Measurements from ENCODE around the gene ADGRB3.
"Not testable (repeated sequence)": the region's sequence is repeated elsewhere in the genome, so short reads cannot be mapped to it uniquely, and the experiment has no call there.

Gene ADGRB3

GRCh38 chr6:69063401-69063800, 428.3 kb downstream of the ADGRB3 start:
- DNase-seq, result no peak

DNA sequence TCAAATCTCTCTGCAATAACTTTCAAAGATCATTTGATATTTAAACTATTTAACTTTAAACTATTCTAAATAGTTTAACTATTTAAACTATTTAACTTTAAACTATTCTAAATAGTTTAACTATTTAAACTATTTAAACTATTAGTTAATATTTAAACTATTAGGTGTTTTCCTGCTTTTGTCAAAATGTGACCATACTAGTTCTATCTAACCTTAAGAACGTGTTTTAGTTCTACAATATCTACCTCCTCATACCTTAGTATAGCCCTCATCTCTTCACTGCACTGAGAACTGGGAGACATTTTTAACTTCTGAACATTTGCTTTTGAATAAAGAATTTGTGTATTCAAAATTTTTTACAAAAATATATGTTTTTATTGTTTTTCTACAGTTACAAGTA, 429.1 kb downstream of the ADGRB3 start:
- DNase-seq, result no peak

DNA sequence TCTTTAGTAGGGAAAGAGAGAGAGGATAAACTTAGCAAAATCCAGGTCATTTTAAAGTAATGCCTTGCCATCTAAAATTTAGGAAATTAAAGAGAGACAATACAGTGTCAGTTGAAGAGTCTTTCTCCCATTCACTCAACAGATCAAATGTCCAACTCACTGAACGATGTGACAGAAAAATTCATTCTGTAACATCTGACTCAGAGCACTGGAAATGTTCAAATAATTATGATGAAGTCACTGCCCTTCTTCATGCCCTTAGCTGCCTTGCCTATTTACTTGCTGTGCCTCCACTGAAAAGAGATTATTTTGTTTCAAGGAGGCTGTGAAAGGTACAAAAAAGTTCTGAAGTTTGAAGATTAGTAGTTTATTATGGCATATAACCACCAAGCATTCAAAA, 434.8 kb downstream of the ADGRB3 start:
- DNase-seq, result no peak

DNA sequence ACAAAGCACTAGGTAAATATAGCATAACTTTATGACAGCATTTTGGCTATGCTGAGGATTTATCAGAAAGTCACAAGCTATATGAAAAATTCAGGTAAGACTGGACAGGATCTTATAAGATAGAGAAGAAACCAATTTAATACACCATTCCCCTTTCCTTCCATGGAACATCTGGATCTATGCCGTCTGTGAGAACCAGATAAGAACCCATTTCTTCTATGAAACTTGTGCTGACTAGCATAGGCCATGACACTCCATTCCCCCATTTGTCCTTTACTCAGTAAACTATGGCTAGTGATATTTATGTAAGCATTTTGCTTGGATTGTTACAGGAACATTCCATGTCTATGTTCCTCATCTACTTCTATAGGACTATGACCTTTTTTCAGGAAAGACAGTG, 437.7 kb downstream of the ADGRB3 start:
- no peak for DNase-seq

GRCh38 chr6:69084746-69085335, 449.8 kb downstream of the ADGRB3 start:
- DNase-seq, result peak in 1 of 2 experiments; percentile 27

GRCh38 chr6:69086689-69087088, 451.6 kb downstream of the ADGRB3 start:
- DNase-seq, result no peak

GRCh38 chr6:69089539-69089938, 454.5 kb downstream of the ADGRB3 start:
- no peak for DNase-seq

- peak; percentile 27 to 29 for DNase-seq
Observed at GRCh38 chr6:69090132-69090531, 455.1 kb downstream of the ADGRB3 start.

DNA sequence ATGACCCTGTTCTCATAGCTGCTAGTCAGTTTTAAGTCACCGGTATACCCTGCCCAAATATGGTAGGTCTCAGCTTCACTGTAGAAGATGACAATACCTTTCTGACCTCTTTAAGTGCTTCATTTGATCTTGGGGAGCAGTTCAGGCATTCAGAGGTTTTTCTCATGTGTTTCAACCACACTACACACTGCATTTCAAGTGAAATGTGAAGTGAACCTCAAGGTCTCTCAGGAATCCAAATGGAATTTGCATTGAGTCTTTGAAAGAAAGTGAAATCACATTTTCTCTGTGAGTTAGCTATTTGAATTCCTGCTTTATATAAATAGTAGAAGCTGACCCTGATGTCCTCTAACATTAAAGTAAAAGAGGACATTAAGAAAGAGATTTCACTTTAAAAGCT, 461.6 kb downstream of the ADGRB3 start:
- DNase-seq, result no peak

DNA sequence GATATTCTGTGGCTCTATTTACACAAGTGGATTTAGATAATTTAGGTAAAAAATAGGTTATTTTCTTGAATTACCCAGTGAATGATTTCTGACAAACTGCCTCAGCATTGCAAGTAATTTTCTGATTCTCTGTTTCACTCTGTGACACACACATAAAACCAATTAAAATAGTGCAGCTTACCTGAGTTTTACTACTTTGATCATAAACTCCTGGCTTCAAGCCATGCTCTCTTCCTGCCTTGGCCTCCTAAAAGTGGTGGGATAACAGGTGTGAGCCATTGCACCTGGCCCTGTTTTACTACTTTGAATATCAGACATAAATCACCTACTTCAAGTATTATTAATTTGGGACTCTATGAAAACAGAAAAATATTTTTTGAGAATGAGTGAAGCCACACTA, 462.9 kb downstream of the ADGRB3 start:
- DNase-seq, result no peak

GRCh38 chr6:69098910-69099309, 463.8 kb downstream of the ADGRB3 start:
- DNase-seq, result no peak

- no peak for DNase-seq
Observed at GRCh38 chr6:69100772-69101171, 465.7 kb downstream of the ADGRB3 start.

GRCh38 chr6:69102416-69102815, 467.3 kb downstream of the ADGRB3 start:
- no peak for DNase-seq

GRCh38 chr6:69105288-69105687, 470.2 kb downstream of the ADGRB3 start:
- no peak for DNase-seq

DNA sequence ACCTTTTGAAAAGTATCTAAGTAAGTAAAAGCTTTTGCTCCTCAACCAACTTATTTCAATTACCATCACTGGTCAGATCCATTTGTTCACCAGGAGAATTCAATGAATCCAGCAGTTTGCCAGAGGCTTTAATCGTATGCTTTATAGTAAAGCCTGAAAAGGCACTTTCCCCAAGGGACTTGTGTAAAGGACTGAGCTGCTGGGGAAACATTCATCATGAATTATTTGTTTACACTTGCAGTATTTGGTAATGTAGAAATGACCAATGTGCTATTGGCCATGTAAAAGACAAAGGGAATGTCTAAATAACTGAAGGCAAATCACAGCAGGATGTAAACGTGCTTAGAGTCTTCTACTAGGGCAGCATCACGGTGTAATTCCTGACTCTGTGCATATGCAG, 471.4 kb downstream of the ADGRB3 start:
- no peak for DNase-seq

DNA sequence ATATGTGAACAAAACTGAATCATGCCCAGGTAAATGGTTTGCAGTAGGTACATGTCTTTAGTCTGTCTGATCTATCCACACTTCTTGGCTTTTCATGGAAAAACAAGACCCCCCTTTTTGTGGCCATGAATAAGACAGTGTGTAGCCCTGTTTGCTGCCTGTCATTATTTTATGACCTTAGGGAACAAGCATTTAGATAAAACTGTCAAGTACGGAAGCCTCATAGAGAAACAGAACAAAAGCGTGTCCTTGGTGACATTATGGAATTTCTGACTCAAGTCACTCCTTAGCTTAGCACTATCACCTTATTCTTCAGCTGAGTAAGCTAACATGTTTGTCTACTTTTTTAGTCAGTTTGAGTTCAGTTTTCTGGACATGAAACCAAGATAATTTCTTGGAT, 476.2 kb downstream of the ADGRB3 start:
- no peak for DNase-seq

GRCh38 chr6:69116658-69117057, 481.6 kb downstream of the ADGRB3 start:
- no peak for DNase-seq

DNA sequence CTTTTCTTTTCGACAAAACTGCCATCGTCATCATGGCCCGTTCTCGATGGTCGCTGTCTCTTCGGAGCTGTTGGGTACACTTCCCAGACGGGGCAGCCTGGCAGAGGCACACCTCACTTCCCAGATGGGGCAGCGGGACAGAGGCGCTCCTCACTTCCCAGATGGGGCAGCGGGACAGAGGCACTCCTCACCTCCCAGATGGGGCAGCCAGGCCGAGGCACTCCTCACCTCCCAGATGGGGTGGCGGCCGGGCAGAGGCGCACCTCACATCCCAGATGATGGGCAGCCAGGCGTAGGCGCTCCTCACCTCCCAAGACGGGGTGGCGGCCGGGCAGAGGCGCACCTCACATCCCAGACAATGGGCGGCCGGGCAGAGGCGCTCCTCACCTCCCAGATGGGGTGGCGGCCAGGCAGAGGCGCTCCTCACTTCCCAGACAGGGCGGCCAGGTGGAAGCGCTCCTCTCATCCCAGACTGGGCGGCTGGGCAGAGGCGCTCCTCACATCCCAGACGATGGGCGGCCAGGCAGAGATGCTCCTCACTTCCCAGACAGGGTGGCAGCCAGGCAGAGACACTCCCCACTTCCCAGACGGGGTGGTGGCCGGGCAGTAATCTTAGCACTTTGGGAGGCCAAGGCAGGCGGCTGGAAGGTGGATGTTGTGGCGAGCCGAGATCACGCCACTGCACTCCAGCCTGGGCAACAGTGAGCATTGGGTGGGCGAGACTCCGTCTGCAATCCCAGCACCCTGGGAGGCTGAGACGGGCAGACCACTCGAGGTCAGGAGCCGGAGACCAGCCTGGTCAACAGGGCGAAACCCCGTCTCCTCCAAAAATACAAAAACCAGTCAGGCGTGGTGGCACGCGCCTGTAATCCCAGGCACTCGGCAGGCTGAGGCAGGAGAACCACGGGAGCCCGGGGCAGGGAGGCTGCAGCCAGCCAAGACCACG, 486.7 kb downstream of the ADGRB3 start:
- DNase-seq, result not testable (repeated sequence)

DNA sequence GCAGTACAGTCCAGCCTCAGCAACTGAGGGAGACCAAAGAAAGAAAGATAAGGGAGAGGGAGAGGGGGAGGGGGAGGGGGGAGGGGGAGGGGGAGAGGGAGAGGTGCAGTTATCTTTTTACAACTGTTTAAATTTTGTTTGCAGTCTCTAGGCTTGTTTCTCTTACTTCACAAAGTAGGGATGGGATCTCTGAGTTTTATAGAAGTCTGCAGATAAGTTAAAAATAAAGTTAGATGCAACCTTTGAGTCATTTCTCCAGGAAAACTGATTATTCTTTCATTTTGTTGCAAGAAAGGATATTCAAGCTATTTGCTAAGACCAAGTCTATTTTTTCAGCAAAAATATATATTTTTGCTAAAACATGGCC, 487.3 kb downstream of the ADGRB3 start:
- no peak for DNase-seq

GRCh38 chr6:69128411-69128810, 493.3 kb downstream of the ADGRB3 start:
- DNase-seq, result no peak

DNA sequence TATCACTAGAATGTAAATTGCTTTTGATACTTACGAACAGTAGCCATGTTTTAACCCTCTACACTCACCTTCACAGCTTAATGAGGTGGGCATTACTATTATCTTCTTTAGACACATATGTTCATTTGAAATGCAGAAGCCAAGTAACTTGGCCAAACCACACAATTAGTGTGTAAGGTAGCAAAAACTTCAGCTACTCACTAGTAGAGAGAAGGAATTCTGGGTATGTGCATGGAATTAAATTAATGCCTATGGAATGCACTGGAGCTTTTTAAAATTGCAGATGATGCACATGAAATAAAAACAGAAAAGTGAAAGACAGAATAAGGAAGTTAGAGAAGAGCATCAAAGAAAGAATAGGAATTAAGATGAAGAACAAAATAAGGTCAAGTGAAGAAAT, 494.0 kb downstream of the ADGRB3 start:
- no peak for DNase-seq

DNA sequence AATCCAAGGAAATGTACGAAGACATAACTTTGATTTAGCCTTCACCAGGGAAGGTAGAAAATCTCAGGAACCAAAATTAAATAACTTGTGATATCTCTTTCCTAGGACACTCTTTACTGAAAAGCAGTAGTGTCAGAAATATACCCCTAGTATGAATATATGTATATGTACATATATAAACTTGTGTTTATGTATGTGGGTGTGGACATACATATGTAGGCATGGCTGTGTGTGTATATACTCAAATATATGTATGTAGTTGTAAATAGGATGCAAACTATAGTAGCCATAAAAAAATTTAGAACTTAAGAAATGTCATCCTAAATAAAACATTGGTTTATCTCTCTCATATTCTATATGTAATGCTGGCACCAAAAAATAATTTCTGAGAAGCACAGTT, 500.8 kb downstream of the ADGRB3 start:
- DNase-seq, result no peak

DNA sequence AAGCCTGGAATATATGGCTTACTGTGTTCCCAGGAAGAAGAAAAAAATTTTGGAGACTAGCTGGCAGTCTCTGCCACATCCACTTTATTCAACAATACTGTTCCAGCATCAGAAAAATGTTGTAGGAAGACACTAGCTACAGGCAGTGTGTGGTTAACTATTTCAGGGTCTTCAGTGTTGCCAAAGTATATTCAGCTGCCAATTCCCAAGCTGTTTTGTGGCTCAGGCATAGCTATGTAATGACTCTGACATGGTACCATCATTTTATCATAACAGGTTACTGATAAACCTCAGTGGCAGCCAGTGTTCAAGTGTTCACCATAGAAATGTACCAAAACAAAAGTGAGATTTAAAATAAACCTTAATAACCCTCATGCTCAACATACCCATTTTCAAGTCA, 503.1 kb downstream of the ADGRB3 start:
- DNase-seq, result no peak

DNA sequence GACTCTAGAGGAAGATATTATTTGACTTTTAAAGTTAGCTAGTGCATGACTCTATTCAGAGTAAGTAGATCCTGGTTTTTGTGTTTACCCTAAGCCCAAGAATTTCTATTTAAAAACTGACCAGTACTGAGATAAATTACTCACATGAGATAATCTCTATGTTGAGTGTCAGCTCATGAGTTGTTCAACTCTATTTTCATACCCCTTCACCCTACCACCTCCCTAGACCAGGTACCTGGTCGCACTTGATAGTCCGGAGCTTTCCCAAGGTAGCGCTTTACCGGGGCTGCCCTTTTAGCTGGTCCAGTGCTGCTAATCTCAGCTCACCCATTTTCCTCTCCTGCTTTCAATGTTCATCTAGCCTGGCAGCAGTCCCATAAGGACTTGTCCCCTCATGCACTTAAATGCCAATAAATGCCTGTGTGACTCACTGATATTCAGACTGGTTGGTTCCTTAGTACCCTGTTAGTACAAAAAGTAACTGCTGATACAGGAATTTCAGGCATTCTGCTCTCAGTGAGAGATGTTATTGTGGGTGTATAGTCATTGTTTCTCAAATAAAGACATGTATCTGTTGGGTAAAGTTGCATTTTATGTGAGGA, 503.9 kb downstream of the ADGRB3 start:
- no peak for DNase-seq

All from SW 1271 (cell line).